ENCODE measurements around the gene ATP10B.

Gene ATP10B

GRCh38 chr5:160545832-160546231 lies 306.2 kb downstream of the ATP10B start:
- no peak for DNase-seq

GRCh38 chr5:160543395-160543794 lies 308.6 kb downstream of the ATP10B start:
- no peak for DNase-seq

GRCh38 chr5:160542840-160543239 lies 309.2 kb downstream of the ATP10B start:
- no peak for DNase-seq

GRCh38 chr5:160542281-160542680 lies 309.7 kb downstream of the ATP10B start:
- no peak for DNase-seq

- no peak for DNase-seq
These were observed 312.6 kb downstream of the ATP10B start for GRCh38 chr5:160539431-160539830.

GRCh38 chr5:160537940-160538339 lies 314.1 kb downstream of the ATP10B start:
- no peak for DNase-seq

- no peak for DNase-seq
These were observed 314.9 kb downstream of the ATP10B start for GRCh38 chr5:160537116-160537515.

- no peak for DNase-seq
These were observed 317.1 kb downstream of the ATP10B start for GRCh38 chr5:160534914-160535313.

GRCh38 chr5:160534125-160534524 lies 317.9 kb downstream of the ATP10B start:
- no peak for DNase-seq

GRCh38 chr5:160525471-160526261 lies 326.3 kb downstream of the ATP10B start:
- no peak for DNase-seq

GRCh38 chr5:160524827-160525226 lies 327.2 kb downstream of the ATP10B start:
- DNase-seq: no peak

GRCh38 chr5:160523502-160524163 lies 328.4 kb downstream of the ATP10B start:
- no peak for DNase-seq

GRCh38 chr5:160521392-160521663 lies 330.7 kb downstream of the ATP10B start:
- no peak for DNase-seq

- DNase-seq: no peak
These were observed 331.2 kb downstream of the ATP10B start for GRCh38 chr5:160520609-160521391.

- DNase-seq: no peak
These were observed 335.1 kb downstream of the ATP10B start for GRCh38 chr5:160516696-160517530.

- no peak for DNase-seq
These were observed 337.1 kb downstream of the ATP10B start for GRCh38 chr5:160514866-160515265.

GRCh38 chr5:160514191-160514590 lies 337.8 kb downstream of the ATP10B start:
- no peak for DNase-seq

GRCh38 chr5:160513485-160513884 lies 338.5 kb downstream of the ATP10B start:
- DNase-seq: no peak

Data from NCI-H1417 treated with DMSO at 0.1 percent for 48 hours (cell line).